Muscle of leg (tissue), 16 donors: ENCODE results near the gene KPNB1. TPM values are rescaled to one million over a fixed set of nuclear protein-coding genes. Genes with fewer than 3 reads are reported as not detected.

Source experiments
- DNase-seq: peaks from one replicate; pipeline ENCODE4 v3.0.0; 2013
- H3K27ac ChIP-seq: one replicate; pipeline ENCODE4 v1.5.1; 2013; ENCODE audit warnings: mild to moderate bottlenecking, low read length, control low read depth
- H3K27me3 ChIP-seq: one replicate; pipeline ENCODE4 v1.6.1; 2013; ENCODE audit warnings: low read length; ENCODE audit not compliant: control insufficient read depth, insufficient read depth
- H3K36me3 ChIP-seq: one replicate; pipeline ENCODE4 v1.6.1; 2013; ENCODE audit warnings: low read length; ENCODE audit not compliant: control insufficient read depth, insufficient read depth
- H3K4me1 ChIP-seq: one replicate; pipeline ENCODE4 v1.6.1; 2013; ENCODE audit warnings: low read length; ENCODE audit not compliant: control insufficient read depth, insufficient read depth
- H3K4me3 ChIP-seq: one replicate; pipeline ENCODE4 v1.5.1; 2013; ENCODE audit warnings: low read length, control low read depth
- H3K9me3 ChIP-seq: replicated peaks from 2 replicates; pipeline ENCODE4 v1.6.1; 2013; ENCODE audit warnings: low read depth, low read length; ENCODE audit not compliant: control insufficient read depth
- WGBS: methylation state at CpG from one replicate; pipeline ENCODE4 v1.1.5; 2013; ENCODE audit warnings: missing lambda C conversion rate; ENCODE audit not compliant: insufficient coverage; 5-methylcytosine and 5-hydroxymethylcytosine counted together
- long read RNA-seq, 11 donors: transcript quantifications; one replicate each; lab custom pipeline, GENCODE V29; 2026
- polyA plus RNA-seq, 8 donors: library from polyadenylated mRNA; unstranded; fragments of 120-200 nt; gene quantifications; one replicate each; pipeline versions ENCODE4 v1.2.1 to v1.2.3, GENCODE V29; 2013; ENCODE audit warnings: inconsistent platforms in 1 of 8, low replicate concordance in 1 of 8; ENCODE audit not compliant: insufficient read length in 8 of 8, insufficient read depth in 1 of 8
- total RNA-seq: library from RNA; stranded (reverse); fragments of 120-200 nt; gene quantifications from one replicate; pipeline ENCODE4 v1.2.4, GENCODE V29; 2013

Gene KPNB1
- 124 TPM for total RNA-seq
- polyA plus RNA-seq: 100 to 1,000 TPM; 132 to 184 (median 159) TPM
- long read RNA-seq, donor 1, full-length matches to known transcripts: 22 of 22 reads
- long read RNA-seq, donor 1, partial matches to known transcripts: 0 of 22 reads
- long read RNA-seq, donor 1, other reads (novel, unspliced or antisense): 0 of 22 reads
- long read RNA-seq, donor 2, full-length matches to known transcripts: 5 of 13 reads
- long read RNA-seq, donor 2, partial matches to known transcripts: 8 of 13 reads
- long read RNA-seq, donor 2, other reads (novel, unspliced or antisense): 0 of 13 reads
- long read RNA-seq, donor 3, full-length matches to known transcripts: 25 of 75 reads
- long read RNA-seq, donor 3, partial matches to known transcripts: 50 of 75 reads
- long read RNA-seq, donor 3, other reads (novel, unspliced or antisense): 0 of 75 reads
- long read RNA-seq, donor 4, full-length matches to known transcripts: 14 of 31 reads
- long read RNA-seq, donor 4, partial matches to known transcripts: 17 of 31 reads
- long read RNA-seq, donor 4, other reads (novel, unspliced or antisense): 0 of 31 reads
- long read RNA-seq, donor 5, full-length matches to known transcripts: 82 of 191 reads
- long read RNA-seq, donor 5, partial matches to known transcripts: 109 of 191 reads
- long read RNA-seq, donor 5, other reads (novel, unspliced or antisense): 0 of 191 reads
- long read RNA-seq, donor 6, full-length matches to known transcripts: 37 of 99 reads
- long read RNA-seq, donor 6, partial matches to known transcripts: 62 of 99 reads
- long read RNA-seq, donor 6, other reads (novel, unspliced or antisense): 0 of 99 reads
- long read RNA-seq, donor 7, full-length matches to known transcripts: 49 of 129 reads
- long read RNA-seq, donor 7, partial matches to known transcripts: 80 of 129 reads
- long read RNA-seq, donor 7, other reads (novel, unspliced or antisense): 0 of 129 reads
- long read RNA-seq, donor 8, full-length matches to known transcripts: 24 of 68 reads
- long read RNA-seq, donor 8, partial matches to known transcripts: 44 of 68 reads
- long read RNA-seq, donor 8, other reads (novel, unspliced or antisense): 0 of 68 reads
- long read RNA-seq, donor 9, full-length matches to known transcripts: 49 of 172 reads
- long read RNA-seq, donor 9, partial matches to known transcripts: 123 of 172 reads
- long read RNA-seq, donor 9, other reads (novel, unspliced or antisense): 0 of 172 reads
- long read RNA-seq, donor 10, full-length matches to known transcripts: 64 of 221 reads
- long read RNA-seq, donor 10, partial matches to known transcripts: 157 of 221 reads
- long read RNA-seq, donor 10, other reads (novel, unspliced or antisense): 0 of 221 reads
- long read RNA-seq, donor 11, full-length matches to known transcripts: 36 of 98 reads
- long read RNA-seq, donor 11, partial matches to known transcripts: 62 of 98 reads
- long read RNA-seq, donor 11, other reads (novel, unspliced or antisense): 0 of 98 reads

GRCh38 chr17:47649153-47649971, at the start of gene KPNB1:
Gene KPNB1 (plus strand): TSS chr17:47649919. CDS start chr17:47650245, 326 bp downstream.
- Histone ChIP-seq H3K27me3 (no peaks in the 10 kb centered on the region), H3K4me3 (peak within 1 kb of the TSS; percentile 92), H3K4me1 (peaks cover 14% of the 10 kb centered on the region), H3K9me3 (no peaks in the 10 kb centered on the region), H3K36me3 (peaks cover 25% of the 10 kb centered on the region), H3K27ac (peak within 1 kb of the TSS; percentile 95)
- peak; percentile 100 for DNase-seq
- WGBS: 0% methylated on average over 58 of the region's 74 CpGs

- H3K4me1 ChIP-seq: peaks cover 7% of the 10 kb centered on the region
- peak overlapping the region; percentile 56 for H3K27ac ChIP-seq
- peaks cover 42% of the 10 kb centered on the region for H3K36me3 ChIP-seq
- peak; percentile 26 for DNase-seq
- no peaks in the 10 kb centered on the region for H3K9me3 ChIP-seq
- 25% methylated on average over 3 of the region's 4 CpGs for WGBS
- H3K27me3 ChIP-seq: no peaks in the 10 kb centered on the region
- H3K4me3 ChIP-seq: no peak overlapping the region
Measured at GRCh38 chr17:47603830-47604597, 45.7 kb upstream of the KPNB1 start.

- Histone ChIP-seq H3K4me1 (peaks cover 7% of the 10 kb centered on the region), H3K27ac (peak overlapping the region; percentile 56), H3K9me3 (no peaks in the 10 kb centered on the region), H3K4me3 (no peak overlapping the region), H3K27me3 (no peaks in the 10 kb centered on the region), H3K36me3 (peaks cover 40% of the 10 kb centered on the region)
- DNase-seq: peak; percentile 97
- 20% methylated on average over 1 of the region's 1 CpG for WGBS
Measured at GRCh38 chr17:47604598-47604927, 45.2 kb upstream of the KPNB1 start.

- H3K36me3 ChIP-seq: peaks cover 37% of the 10 kb centered on the region
- H3K4me3 ChIP-seq: no peak overlapping the region
- H3K27me3 ChIP-seq: no peaks in the 10 kb centered on the region
- H3K9me3 ChIP-seq: no peaks in the 10 kb centered on the region
- no CpG with 5 or more reads among the region's 1 CpG for WGBS
- peak; percentile 52 for DNase-seq
- H3K27ac ChIP-seq: peak overlapping the region; percentile 56
- peaks cover 7% of the 10 kb centered on the region for H3K4me1 ChIP-seq
Measured at GRCh38 chr17:47605011-47605410, 44.7 kb upstream of the KPNB1 start.

DNA sequence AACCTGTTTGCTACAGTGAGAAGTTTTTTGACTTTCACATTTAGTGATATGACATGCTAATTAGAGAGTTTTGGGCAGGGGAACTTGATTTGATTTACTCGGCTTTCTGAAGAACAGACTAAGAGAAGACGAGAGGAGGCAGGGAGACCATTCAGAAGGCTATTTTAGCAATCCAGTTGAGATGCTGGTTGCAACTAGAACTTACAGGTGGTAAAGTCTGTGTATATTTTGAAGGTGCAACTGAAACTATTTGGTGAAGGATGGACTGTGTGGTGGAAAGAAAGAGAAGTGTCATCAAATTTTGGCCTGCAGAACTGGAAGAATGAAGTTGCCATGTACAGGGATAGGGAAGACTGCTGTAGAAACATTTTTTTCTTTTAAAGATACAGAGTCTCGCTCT, 42.2 kb upstream of the KPNB1 start:
- Histone ChIP-seq H3K36me3 (peaks cover 32% of the 10 kb centered on the region), H3K4me1 (peaks cover 7% of the 10 kb centered on the region), H3K27me3 (no peaks in the 10 kb centered on the region), H3K9me3 (no peaks in the 10 kb centered on the region), H3K27ac (no peak overlapping the region), H3K4me3 (no peak overlapping the region)
- no peak for DNase-seq
- WGBS: 94% methylated on average over 3 of the region's 3 CpGs

DNA sequence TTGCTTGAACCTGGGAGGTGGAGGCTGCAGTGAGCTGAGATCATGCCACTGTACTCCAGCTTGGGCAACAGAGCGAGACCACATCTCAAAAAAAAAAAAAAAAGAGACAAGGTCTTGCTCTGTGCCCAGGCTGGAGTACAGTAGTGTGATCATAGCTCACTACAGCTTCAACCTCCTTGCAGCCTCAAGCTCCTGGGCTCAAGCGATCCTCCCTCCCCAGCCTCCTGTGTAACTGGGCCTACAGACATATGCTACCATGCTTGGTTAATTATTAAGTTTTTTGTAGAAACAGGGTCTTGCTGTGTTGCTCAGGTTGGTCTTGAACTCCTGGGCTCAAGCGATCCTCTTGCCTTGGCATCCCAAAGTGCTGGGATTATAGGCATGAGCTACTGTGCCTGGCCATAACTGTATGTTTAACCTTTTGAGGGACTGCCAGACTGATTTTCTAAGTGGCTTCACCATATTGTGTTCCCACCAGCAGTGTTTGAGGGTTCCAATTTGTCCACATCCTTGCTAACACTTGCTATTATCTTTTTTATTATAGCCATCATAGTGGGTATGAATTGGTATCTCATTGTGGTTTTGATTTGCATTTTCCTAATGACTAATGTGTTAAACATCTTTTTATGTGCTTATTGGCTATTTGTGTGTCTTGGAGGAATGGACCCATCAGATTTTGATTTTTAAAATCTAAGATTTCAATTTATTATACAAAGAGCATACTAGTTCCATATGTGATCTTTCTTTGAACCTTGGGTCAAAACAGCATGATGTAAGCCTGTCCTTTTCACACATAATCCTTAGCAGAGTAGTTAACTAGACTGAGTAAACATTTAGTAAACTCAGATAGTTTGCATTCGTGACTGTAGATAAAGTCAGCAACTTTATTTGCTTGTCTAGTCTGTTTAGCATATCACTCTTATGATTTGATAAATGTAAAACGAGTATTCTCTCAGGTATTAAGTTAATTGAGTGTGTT, 38.1 kb upstream of the KPNB1 start:
- 83% methylated on average over 1 of the region's 5 CpGs for WGBS
- Histone ChIP-seq H3K36me3 (peaks cover 46% of the 10 kb centered on the region), H3K4me1 (no peaks in the 10 kb centered on the region)

DNA sequence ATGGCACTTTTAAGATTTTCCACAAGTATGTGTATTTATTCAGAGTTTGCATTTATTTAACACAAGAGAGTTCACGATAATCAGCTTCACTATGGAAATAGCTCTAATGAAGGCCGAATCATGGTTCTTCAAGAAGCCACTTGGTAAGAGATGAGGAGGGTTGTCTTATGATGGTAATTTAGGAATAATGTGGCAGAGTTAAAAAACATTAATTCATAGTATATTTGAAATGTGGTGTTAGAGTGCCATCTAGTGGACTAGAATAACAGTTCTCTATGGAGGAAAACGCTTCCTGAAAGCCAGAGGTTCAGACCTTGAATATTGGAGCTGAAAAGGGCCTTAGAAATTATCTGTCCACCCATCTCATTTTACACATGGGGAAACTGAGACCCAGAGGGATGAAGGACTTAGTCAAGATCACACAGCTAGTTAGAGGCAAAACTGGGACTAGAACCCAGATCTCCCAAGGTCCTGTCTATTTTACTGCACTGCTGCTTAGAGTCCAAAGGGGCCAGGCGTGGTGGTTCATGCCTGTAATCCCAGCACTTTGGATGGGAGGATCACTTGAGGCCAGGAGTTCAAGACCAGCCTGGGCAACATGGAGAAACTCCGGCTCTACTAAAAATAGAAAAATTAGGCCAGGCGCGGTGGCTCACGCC, 33.8 kb upstream of the KPNB1 start:
- Histone ChIP-seq H3K4me3 (no peak overlapping the region), H3K27me3 (no peaks in the 10 kb centered on the region), H3K4me1 (no peaks in the 10 kb centered on the region), H3K27ac (no peak overlapping the region), H3K9me3 (no peaks in the 10 kb centered on the region), H3K36me3 (peaks cover 61% of the 10 kb centered on the region)
- DNase-seq: peak; percentile 74
- WGBS: 94% methylated on average over 5 of the region's 8 CpGs

More for the DNA sequence above, 38.1 kb upstream of the KPNB1 start:
- H3K9me3 ChIP-seq: no peaks in the 10 kb centered on the region
- no peak for DNase-seq
- H3K4me3 ChIP-seq: no peak overlapping the region
- H3K27me3 ChIP-seq: no peaks in the 10 kb centered on the region
- H3K27ac ChIP-seq: no peak overlapping the region
